Stimulated activated CD4-positive, alpha-beta T cell treated with anti-CD3 and anti-CD28 coated beads, Interleukin-1b, Interleukin-23, amount 100 ng/mL, for 48 hours (primary cell): ENCODE measurements around the gene ADGRG7.
"Not testable (repeated sequence)": the region's sequence is repeated elsewhere in the genome, so short reads cannot be mapped to it uniquely, and the experiment has no call there.

Experiments
- DNase-seq: peaks from one replicate; pipeline ENCODE4 v3.0.0-alpha.2; 2020

Gene ADGRG7

GRCh38 chr3:100609305-100609704 is at the start of gene ADGRG7:
Gene ADGRG7 (plus strand): TSS chr3:100609601. CDS start chr3:100609857, 256 bp downstream.
- no peak for DNase-seq

- DNase-seq: no peak
Measured at GRCh38 chr3:100560426-100560825, 49.0 kb upstream of the ADGRG7 start.

GRCh38 chr3:100561459-100562158 is 47.8 kb upstream of the ADGRG7 start:
- no peak for DNase-seq

GRCh38 chr3:100562224-100562857 is 47.1 kb upstream of the ADGRG7 start:
- no peak for DNase-seq

GRCh38 chr3:100563228-100563627 is 46.2 kb upstream of the ADGRG7 start:
- DNase-seq: no peak

- DNase-seq: no peak
Measured at GRCh38 chr3:100563652-100564211, 45.7 kb upstream of the ADGRG7 start.

GRCh38 chr3:100570811-100571210 is 38.6 kb upstream of the ADGRG7 start:
- no peak for DNase-seq

GRCh38 chr3:100574536-100574935 is 34.9 kb upstream of the ADGRG7 start:
- DNase-seq: no peak

- DNase-seq: no peak
Measured at GRCh38 chr3:100575704-100576103, 33.7 kb upstream of the ADGRG7 start.

GRCh38 chr3:100577382-100578008 is 31.9 kb upstream of the ADGRG7 start:
- no peak for DNase-seq

- DNase-seq: no peak
Measured at GRCh38 chr3:100578646-100579045, 30.8 kb upstream of the ADGRG7 start.

GRCh38 chr3:100580147-100580546 is 29.3 kb upstream of the ADGRG7 start:
- DNase-seq: no peak

- DNase-seq: no peak
Measured at GRCh38 chr3:100581650-100582049, 27.8 kb upstream of the ADGRG7 start.

- DNase-seq: not testable (repeated sequence)
Measured at GRCh38 chr3:100582157-100582556, 27.2 kb upstream of the ADGRG7 start.

GRCh38 chr3:100584101-100584660 is 25.2 kb upstream of the ADGRG7 start:
- DNase-seq: no peak

GRCh38 chr3:100586832-100587231 is 22.6 kb upstream of the ADGRG7 start:
- DNase-seq: no peak

- DNase-seq: no peak
Measured at GRCh38 chr3:100588251-100588650, 21.1 kb upstream of the ADGRG7 start.

- DNase-seq: peak; percentile 53
Measured at GRCh38 chr3:100590114-100590839, 19.1 kb upstream of the ADGRG7 start.

- no peak for DNase-seq
Measured at GRCh38 chr3:100590840-100591147, 18.6 kb upstream of the ADGRG7 start.

GRCh38 chr3:100591411-100591810 is 18.0 kb upstream of the ADGRG7 start:
- no peak for DNase-seq

GRCh38 chr3:100600181-100601042 is 9.0 kb upstream of the ADGRG7 start:
- DNase-seq: no peak
